Prostate gland (tissue), 2 donors: ENCODE data around the gene CHCHD6.

ENCODE experiments used
- POLR2A ChIP-seq: fragments of 450-650 bp; IDR thresholded peaks from one replicate; pipeline ENCODE4 v1.6.1; 2016; ENCODE audit warnings: antibody characterized with exemption, mild to moderate bottlenecking
- TF ChIP-seq, protein P1 (sequence below), 4 experiments: fragments of 200-600 bp in 2 of 4; fragments of 450-650 bp in 2 of 4; sonication (generic) in 2 of 4; IDR thresholded peaks; 1 replicate in 3 of 4; 2 replicates in 1 of 4; pipeline ENCODE4 v1.5.1; 2016 to 2019; ENCODE audit warnings: antibody characterized with exemption in 4 of 4, mild to moderate bottlenecking in 2 of 4, moderate library complexity in 2 of 4

DNA sequence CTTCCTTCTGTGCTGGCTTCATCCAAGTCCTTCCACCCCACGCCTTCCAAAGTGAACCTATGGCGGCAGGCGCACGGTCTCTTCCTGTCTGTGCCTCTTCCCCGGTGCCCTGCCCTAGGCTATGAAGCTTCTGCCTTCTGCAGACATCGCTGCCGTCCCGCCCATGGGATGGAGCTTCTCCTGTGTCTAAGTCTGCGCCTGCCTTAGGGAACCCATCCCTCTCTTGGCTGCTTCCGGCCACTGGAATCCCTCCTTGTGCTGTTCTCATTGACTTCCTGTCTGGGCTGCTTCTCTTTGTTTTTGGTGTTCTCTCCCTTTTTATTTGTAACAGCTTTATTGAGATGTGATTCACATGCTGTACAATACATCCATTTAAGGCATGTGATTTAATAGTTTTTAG lies 17.2 kb downstream of the CHCHD6 start:
- TF ChIP-seq POLR2A = no peak
- TF ChIP-seq, protein P1, sequence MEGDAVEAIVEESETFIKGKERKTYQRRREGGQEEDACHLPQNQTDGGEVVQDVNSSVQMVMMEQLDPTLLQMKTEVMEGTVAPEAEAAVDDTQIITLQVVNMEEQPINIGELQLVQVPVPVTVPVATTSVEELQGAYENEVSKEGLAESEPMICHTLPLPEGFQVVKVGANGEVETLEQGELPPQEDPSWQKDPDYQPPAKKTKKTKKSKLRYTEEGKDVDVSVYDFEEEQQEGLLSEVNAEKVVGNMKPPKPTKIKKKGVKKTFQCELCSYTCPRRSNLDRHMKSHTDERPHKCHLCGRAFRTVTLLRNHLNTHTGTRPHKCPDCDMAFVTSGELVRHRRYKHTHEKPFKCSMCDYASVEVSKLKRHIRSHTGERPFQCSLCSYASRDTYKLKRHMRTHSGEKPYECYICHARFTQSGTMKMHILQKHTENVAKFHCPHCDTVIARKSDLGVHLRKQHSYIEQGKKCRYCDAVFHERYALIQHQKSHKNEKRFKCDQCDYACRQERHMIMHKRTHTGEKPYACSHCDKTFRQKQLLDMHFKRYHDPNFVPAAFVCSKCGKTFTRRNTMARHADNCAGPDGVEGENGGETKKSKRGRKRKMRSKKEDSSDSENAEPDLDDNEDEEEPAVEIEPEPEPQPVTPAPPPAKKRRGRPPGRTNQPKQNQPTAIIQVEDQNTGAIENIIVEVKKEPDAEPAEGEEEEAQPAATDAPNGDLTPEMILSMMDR (IDR thresholded peaks at IDR 0.05) = no peak
